ENCODE measurements around the gene KCNN1. TPM values are rescaled to one million over a fixed set of nuclear protein-coding genes. Genes with fewer than 3 reads are reported as not detected.
"Not testable (repeated sequence)": the region's sequence is repeated elsewhere in the genome, so short reads cannot be mapped to it uniquely, and the experiment has no call there.

Gene KCNN1
- total and polyA plus RNA-seq, 8 donors = 0.23 to 0.46 TPM; not detected in 6

- Histone ChIP-seq H3K4me1 (no peaks in the 10 kb centered on the region), H3K27me3 (peaks cover 0 to 45% (median 0%) of the 10 kb centered on the region in 3 donors), H3K36me3 (no peaks in the 10 kb centered on the region), H3K9me3 (no peaks in the 10 kb centered on the region), H3K27ac (no peak overlapping the region), H3K4me3 (no peak overlapping the region)
- 66 to 72% (median 68%) methylated on average over 17 of the region's 17 CpGs for WGBS, 5 donors
- no peak for TF ChIP-seq POLR2AphosphoS5 (IDR thresholded peaks at IDR 0.05)
- TF ChIP-seq POLR2A (IDR thresholded peaks at IDR 0.05) = no peak
- TF ChIP-seq EP300 (IDR thresholded peaks at IDR 0.05) = no peak
- no peak for TF ChIP-seq CTCF (IDR thresholded peaks at IDR 0.05)
- intact Hi-C loops (cut with DNase I; ENCODE audit: low total_unique reads) = no loop called here
- no peak for DNase-seq
These were observed 18.3 kb downstream of the KCNN1 start for GRCh38 chr19:17985037-17985818.

- H3K9me3 ChIP-seq; H3K36me3 ChIP-seq; DNase-seq; H3K4me3 ChIP-seq; intact Hi-C loops (cut with DNase I; ENCODE audit: low total_unique reads); H3K27ac ChIP-seq; H3K4me1 ChIP-seq: not testable (repeated sequence)
- H3K27me3 ChIP-seq = peaks cover 0 to 37% (median 0%) of the 10 kb centered on the region in 3 donors
- WGBS, 5 donors = 79 to 93% (median 84%) methylated on average over 8 of the region's 8 CpGs
These were observed 19.7 kb downstream of the KCNN1 start for GRCh38 chr19:17986569-17986968.

- 74 to 92% (median 86%) methylated on average over 11 to 13 of the region's 13 CpGs for WGBS, 5 donors
- no peaks in the 10 kb centered on the region for H3K36me3 ChIP-seq
- no peak overlapping the region for H3K4me3 ChIP-seq
- no peak for TF ChIP-seq POLR2A (IDR thresholded peaks at IDR 0.05)
- TF ChIP-seq CTCF (IDR thresholded peaks at IDR 0.05) = no peak
- DNase-seq = no peak
- no peaks in the 10 kb centered on the region for H3K9me3 ChIP-seq
- intact Hi-C loops (cut with DNase I; ENCODE audit: low total_unique reads) = no loop called here
- H3K4me1 ChIP-seq = no peaks in the 10 kb centered on the region
- no peak overlapping the region for H3K27ac ChIP-seq
- peaks cover 0 to 27% (median 0%) of the 10 kb centered on the region in 3 donors for H3K27me3 ChIP-seq
These were observed 21.3 kb downstream of the KCNN1 start for GRCh38 chr19:17988161-17988560.

GRCh38 chr19:17989425-17990094, 22.7 kb downstream of the KCNN1 start:
- intact Hi-C loops (cut with DNase I; ENCODE audit: low total_unique reads) = loop anchor here (10.0 kb wide), 1 partner anchor 125 kb away; no protein-coding TSS in a partner anchor
- no peak for DNase-seq
- 88 to 93% (median 89%) methylated on average over 16 of the region's 16 CpGs for WGBS, 5 donors
- H3K36me3 ChIP-seq = no peaks in the 10 kb centered on the region
- no peak overlapping the region for H3K27ac ChIP-seq
- no peak for TF ChIP-seq EP300 (IDR thresholded peaks at IDR 0.05)
- no peaks in the 10 kb centered on the region for H3K4me1 ChIP-seq
- peaks cover 0 to 26% (median 0%) of the 10 kb centered on the region in 3 donors for H3K27me3 ChIP-seq
- H3K9me3 ChIP-seq = no peaks in the 10 kb centered on the region
- no peak overlapping the region for H3K4me3 ChIP-seq

GRCh38 chr19:17993076-17993813, 26.3 kb downstream of the KCNN1 start:
- DNase-seq = no peak
- Histone ChIP-seq H3K9me3 (no peaks in the 10 kb centered on the region), H3K4me3 (no peak overlapping the region), H3K27me3 (peaks cover 0 to 30% (median 0%) of the 10 kb centered on the region in 3 donors), H3K27ac (no peak overlapping the region), H3K36me3 (no peaks in the 10 kb centered on the region), H3K4me1 (peaks cover 0 to 4% (median under 1%) of the 10 kb centered on the region in 4 donors)
- intact Hi-C loops (cut with DNase I; ENCODE audit: low total_unique reads) = loop anchor here (10.0 kb wide), 1 partner anchor 128 kb away; no protein-coding TSS in a partner anchor
- 73 to 81% (median 78%) methylated on average over 19 to 27 of the region's 27 CpGs for WGBS, 5 donors
- TF ChIP-seq EP300 (IDR thresholded peaks at IDR 0.05) (no peak), CTCF (IDR thresholded peaks at IDR 0.05) (no peak), POLR2A (IDR thresholded peaks at IDR 0.05) (no peak), POLR2AphosphoS5 (IDR thresholded peaks at IDR 0.05) (no peak)
